Ishikawa (cell line): Measurements from ENCODE around the gene COX8A.
A peak's percentile ranks its signal among the peaks of the same experiment; 100 is the strongest.

ENCODE experiments used
- CEBPB ChIP-seq: IDR thresholded peaks from 2 replicates; pipeline ENCODE4 v1.6.1; 2012
- CREB1 ChIP-seq: IDR thresholded peaks from 2 replicates; pipeline ENCODE4 v1.6.1; 2012; ENCODE audit warnings: low read depth
- MAX ChIP-seq: IDR thresholded peaks from 2 replicates; pipeline ENCODE4 v1.6.1; 2012
- NFIC ChIP-seq: IDR thresholded peaks from 2 replicates; pipeline ENCODE4 v1.6.1; 2012
- REST ChIP-seq: IDR thresholded peaks from 2 replicates; pipeline ENCODE4 v1.6.1; 2012; ENCODE audit warnings: low read depth, mild to moderate bottlenecking

- TF ChIP-seq NFIC (no peak), MAX (no peak), CEBPB (no peak), CREB1 (no peak), REST (peak; percentile 67)
Measured at GRCh38 chr11:63991558-63991957, 17.1 kb downstream of the COX8A start.
